ENCODE data around the gene TIAM1. TPM values are rescaled to one million over a fixed set of nuclear protein-coding genes. Genes with fewer than 3 reads are reported as not detected.

TIAM1 gene
- total RNA-seq, 2 experiments from 2014 or later = 15.0 to 25.1 TPM

- H3K27ac ChIP-seq (ENCODE audit: low read depth, low read length, poor library complexity, severe bottlenecking) = no peak overlapping the region
- no TSS peak for BruUV-seq (replicated peaks)
- TF ChIP-seq, protein P1, sequence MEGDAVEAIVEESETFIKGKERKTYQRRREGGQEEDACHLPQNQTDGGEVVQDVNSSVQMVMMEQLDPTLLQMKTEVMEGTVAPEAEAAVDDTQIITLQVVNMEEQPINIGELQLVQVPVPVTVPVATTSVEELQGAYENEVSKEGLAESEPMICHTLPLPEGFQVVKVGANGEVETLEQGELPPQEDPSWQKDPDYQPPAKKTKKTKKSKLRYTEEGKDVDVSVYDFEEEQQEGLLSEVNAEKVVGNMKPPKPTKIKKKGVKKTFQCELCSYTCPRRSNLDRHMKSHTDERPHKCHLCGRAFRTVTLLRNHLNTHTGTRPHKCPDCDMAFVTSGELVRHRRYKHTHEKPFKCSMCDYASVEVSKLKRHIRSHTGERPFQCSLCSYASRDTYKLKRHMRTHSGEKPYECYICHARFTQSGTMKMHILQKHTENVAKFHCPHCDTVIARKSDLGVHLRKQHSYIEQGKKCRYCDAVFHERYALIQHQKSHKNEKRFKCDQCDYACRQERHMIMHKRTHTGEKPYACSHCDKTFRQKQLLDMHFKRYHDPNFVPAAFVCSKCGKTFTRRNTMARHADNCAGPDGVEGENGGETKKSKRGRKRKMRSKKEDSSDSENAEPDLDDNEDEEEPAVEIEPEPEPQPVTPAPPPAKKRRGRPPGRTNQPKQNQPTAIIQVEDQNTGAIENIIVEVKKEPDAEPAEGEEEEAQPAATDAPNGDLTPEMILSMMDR (conservative IDR thresholded peaks at IDR 0.05; ENCODE audit: low read length) = no peak
- no peak for TF ChIP-seq EZH2phosphoT487 (IDR thresholded peaks at IDR 0.05; ENCODE audit: borderline replicate concordance, low read depth, low read length)
- H3K79me2 ChIP-seq (ENCODE audit: insufficient read depth, low read depth, low read length) = no peaks in the 10 kb centered on the region
- intact Hi-C loops (cut with micrococcal nuclease; ENCODE audit: unreplicated experiment) = no loop called here
- H2AFZ ChIP-seq (ENCODE audit: low read length) = no peak overlapping the region
- H4K20me1 ChIP-seq (ENCODE audit: insufficient read depth, low read length) = no peaks in the 10 kb centered on the region
- no peak overlapping the region for H3K4me3 ChIP-seq (ENCODE audit: low read depth, low read length, poor library complexity, severe bottlenecking)
- H3K36me3 ChIP-seq (ENCODE audit: insufficient read depth, low read length) = no peaks in the 10 kb centered on the region
- H3K9me3 ChIP-seq (ENCODE audit: low read length) = no peaks in the 10 kb centered on the region
- no peak for DNase-seq (ENCODE audit: low spot score)
- ChIA-PET CTCF (ENCODE audit: unreplicated experiment) (no interaction called here), POLR2A (interaction anchor here (0.7 kb wide), 1 partner anchor 1098 kb away, joined by 5 read pairs; no protein-coding TSS in a partner anchor)
- H3K4me2 ChIP-seq (ENCODE audit: low read length) = no peak overlapping the region
- H3K4me1 ChIP-seq (ENCODE audit: insufficient read depth, low read length, poor library complexity, severe bottlenecking) = no peaks in the 10 kb centered on the region
- no peaks in the 10 kb centered on the region for H3K9me2 ChIP-seq (ENCODE audit: insufficient read depth, low read length)
Measured at GRCh38 chr21:31260790-31261189, 83.3 kb downstream of the TIAM1 start.

- Histone ChIP-seq H2AFZ (ENCODE audit: low read length) (no peak overlapping the region), H3K79me2 (ENCODE audit: insufficient read depth, low read depth, low read length) (no peaks in the 10 kb centered on the region), H3K4me1 (ENCODE audit: insufficient read depth, low read length, poor library complexity, severe bottlenecking) (no peaks in the 10 kb centered on the region), H3K9me2 (ENCODE audit: insufficient read depth, low read length) (no peaks in the 10 kb centered on the region), H3K27ac (ENCODE audit: low read depth, low read length, poor library complexity, severe bottlenecking) (no peak overlapping the region), H3K36me3 (ENCODE audit: insufficient read depth, low read length) (no peaks in the 10 kb centered on the region), H3K4me2 (ENCODE audit: low read length) (no peak overlapping the region), H3K4me3 (ENCODE audit: low read depth, low read length, poor library complexity, severe bottlenecking) (no peak overlapping the region), H3K9me3 (ENCODE audit: low read length) (no peaks in the 10 kb centered on the region), H4K20me1 (ENCODE audit: insufficient read depth, low read length) (no peaks in the 10 kb centered on the region)
- no peak for DNase-seq (ENCODE audit: low spot score)
- BruUV-seq (replicated peaks) = no TSS peak
- ChIA-PET POLR2A (interaction anchor here (0.6 to 0.7 kb wide), 2 partner anchors 201 to 251 kb away, joined by 3 read pairs; no protein-coding TSS in a partner anchor), CTCF (ENCODE audit: unreplicated experiment) (no interaction called here)
- no peak for TF ChIP-seq EZH2phosphoT487 (IDR thresholded peaks at IDR 0.05; ENCODE audit: borderline replicate concordance, low read depth, low read length)
- TF ChIP-seq, protein P1 (conservative IDR thresholded peaks at IDR 0.05; ENCODE audit: low read length) = no peak
- intact Hi-C loops (cut with micrococcal nuclease; ENCODE audit: unreplicated experiment) = no loop called here
Measured at GRCh38 chr21:31258073-31258472, 86.0 kb downstream of the TIAM1 start.

DNA sequence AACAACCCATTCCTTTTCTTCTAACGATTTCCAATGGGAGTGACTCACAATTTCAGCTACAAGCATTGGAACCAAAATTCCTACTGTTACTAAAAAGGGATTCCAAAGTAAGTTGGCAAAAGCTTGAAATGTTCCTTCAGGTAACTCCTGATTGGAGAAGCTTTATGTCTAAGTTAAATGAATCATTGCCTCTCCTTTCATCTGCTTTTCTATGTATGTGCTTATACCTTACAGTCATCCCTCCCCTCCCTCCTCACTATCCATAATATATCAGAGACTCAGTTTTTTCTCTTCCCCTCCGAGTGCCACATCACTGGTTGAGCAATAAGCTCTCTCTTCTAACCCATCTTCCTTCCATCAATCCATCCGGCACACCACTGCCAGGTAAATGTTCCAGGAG lies 86.8 kb downstream of the TIAM1 start:
- Histone ChIP-seq H4K20me1 (ENCODE audit: insufficient read depth, low read length) (no peaks in the 10 kb centered on the region), H3K9me2 (ENCODE audit: insufficient read depth, low read length) (no peaks in the 10 kb centered on the region), H3K4me3 (ENCODE audit: low read depth, low read length, poor library complexity, severe bottlenecking) (no peak overlapping the region), H3K4me1 (ENCODE audit: insufficient read depth, low read length, poor library complexity, severe bottlenecking) (no peaks in the 10 kb centered on the region), H3K36me3 (ENCODE audit: insufficient read depth, low read length) (no peaks in the 10 kb centered on the region), H3K9me3 (ENCODE audit: low read length) (no peaks in the 10 kb centered on the region), H3K27ac (ENCODE audit: low read depth, low read length, poor library complexity, severe bottlenecking) (no peak overlapping the region), H2AFZ (ENCODE audit: low read length) (no peak overlapping the region), H3K4me2 (ENCODE audit: low read length) (no peak overlapping the region), H3K79me2 (ENCODE audit: insufficient read depth, low read depth, low read length) (no peaks in the 10 kb centered on the region)
- ChIA-PET POLR2A (interaction anchor here (0.7 to 0.8 kb wide), 2 partner anchors 250 to 291 kb away, joined by 3 to 5 read pairs; no protein-coding TSS in a partner anchor), CTCF (ENCODE audit: unreplicated experiment) (no interaction called here)
- no peak for TF ChIP-seq EZH2phosphoT487 (IDR thresholded peaks at IDR 0.05; ENCODE audit: borderline replicate concordance, low read depth, low read length)
- TF ChIP-seq, protein P1 (conservative IDR thresholded peaks at IDR 0.05; ENCODE audit: low read length) = no peak
- intact Hi-C loops (cut with micrococcal nuclease; ENCODE audit: unreplicated experiment) = no loop called here
- no peak for DNase-seq (ENCODE audit: low spot score)
- BruUV-seq (replicated peaks) = no TSS peak
